TTC549 (cell line): ENCODE data around the gene MKNK2.

ENCODE experiments used
- FAIRE-seq: peaks from 2 replicates; lab custom pipeline; 2012; peaks lifted over from hg19 to GRCh38; lab: Jason Lieb, UNC

MKNK2 gene

GRCh38 chr19:2057484-2058469, 6.7 kb upstream of the MKNK2 start:
- FAIRE-seq, result no peak

DNA sequence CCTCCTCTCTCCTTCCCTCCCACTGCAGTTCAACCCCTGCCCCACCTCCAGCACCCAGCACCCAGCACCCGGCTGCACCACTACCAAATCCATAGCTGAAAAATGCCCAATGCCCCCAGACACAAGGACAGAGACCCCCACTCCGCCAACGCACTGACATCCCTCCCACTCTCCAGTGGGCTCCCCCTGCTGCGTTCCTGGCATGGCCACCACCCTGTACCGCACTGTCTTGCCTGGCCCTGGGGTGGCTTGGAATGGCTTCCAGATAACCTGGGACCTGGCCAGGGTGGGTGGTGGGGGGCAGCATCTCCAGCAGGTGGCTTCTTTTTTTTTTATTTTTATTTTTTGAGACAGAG, 5.8 kb upstream of the MKNK2 start:
- no peak for FAIRE-seq

- FAIRE-seq, result no peak
Observed at GRCh38 chr19:2055931-2056836, 5.1 kb upstream of the MKNK2 start.

DNA sequence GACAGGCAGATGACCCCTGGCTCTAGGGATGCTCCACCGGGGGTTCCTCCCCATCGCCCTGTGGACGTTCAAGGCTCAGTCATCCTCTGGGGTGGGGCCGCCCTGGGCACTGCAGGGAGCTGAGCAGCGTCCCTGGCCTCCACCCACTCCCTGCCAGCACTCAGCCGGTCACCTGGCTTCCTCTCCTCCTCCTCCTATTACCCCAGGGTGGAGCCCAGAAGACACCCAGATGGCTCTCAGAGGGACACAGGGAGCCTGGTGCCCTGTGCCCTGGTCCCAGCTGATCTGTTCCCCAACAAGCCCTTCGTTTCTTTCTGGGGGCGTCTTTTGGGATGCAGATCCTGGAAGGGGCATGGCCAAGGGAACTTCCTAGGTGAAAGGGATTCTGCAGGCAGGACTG, 3.7 kb upstream of the MKNK2 start:
- no peak for FAIRE-seq

GRCh38 chr19:2053601-2054389, 2.8 kb upstream of the MKNK2 start:
- no peak for FAIRE-seq

DNA sequence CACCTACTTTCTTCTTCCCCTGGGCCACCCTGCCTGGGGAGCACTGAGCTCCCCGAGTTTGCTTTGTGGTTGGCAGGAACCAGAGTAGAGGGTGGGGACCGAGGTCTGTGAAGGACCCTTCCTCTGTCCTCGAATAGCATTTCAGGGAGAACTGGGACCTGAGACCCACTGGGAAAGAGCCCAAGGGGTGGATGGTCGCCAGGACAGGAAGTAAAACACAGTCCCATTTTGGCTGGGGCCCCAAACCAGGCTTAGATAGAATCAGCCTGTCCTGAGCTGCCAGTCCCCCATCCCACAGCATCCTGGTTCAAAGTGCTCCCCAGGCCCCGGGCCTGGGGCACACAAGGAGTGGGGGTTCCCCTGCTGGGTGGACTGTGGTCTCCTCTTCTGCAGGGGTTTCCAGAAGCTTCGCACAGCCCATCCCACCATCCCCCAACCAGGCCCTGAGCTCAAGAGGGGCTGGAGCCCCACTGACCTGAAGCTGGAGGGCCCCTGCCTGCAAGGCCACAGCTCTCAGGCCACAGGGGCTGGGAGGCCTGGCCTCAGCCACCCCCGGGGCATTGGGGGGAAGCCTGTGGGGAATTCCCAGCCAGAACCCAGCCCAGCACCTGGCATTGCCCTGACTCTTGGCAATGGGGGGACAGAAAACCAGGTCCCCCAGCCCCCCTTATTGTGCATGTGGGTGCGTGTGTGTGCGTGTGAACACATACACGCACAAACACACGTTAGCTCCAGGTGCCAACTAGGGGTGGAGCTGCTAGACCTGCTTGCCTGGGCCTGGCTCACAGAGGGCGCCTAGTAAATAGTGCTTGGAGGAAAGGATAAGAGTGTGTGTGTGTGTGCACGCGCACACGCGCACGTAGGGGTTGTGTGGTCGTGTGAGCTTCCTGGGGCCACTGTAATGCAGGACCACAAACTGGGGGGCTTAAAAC, 995 bp upstream of the MKNK2 start:
- FAIRE-seq, result no peak

DNA sequence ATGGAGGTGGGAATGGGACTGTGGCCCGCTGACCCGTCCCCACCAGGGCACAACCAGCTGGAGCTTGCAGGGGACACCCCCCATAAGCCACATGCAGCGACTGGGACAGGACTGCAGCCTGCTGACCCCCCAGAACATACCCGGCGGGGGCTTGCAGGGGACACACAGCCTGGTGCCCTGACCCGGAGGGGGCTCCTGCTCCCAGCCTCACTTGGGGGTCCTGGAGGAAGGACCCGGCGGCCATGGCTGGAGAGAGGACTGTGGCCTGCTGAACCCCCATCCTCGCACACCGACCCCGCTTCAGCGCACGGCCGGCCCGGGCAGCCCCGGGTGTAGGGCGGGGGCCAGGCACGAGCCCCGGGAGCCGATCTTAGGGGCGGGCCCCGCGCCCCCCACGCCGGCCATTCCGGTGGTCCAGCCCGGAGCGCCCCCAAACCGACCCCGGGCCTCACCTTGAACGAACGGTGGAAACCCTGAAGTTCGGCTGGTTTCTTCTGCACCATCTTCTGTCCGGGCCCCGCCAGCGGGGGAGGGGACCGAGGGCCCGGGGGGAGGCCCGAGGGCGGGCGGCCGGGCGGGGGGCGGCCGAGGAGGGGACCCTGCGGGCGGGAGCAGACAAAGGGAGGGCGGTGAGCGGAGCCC, 574 bp downstream of the MKNK2 start:
- FAIRE-seq, result no peak

GRCh38 chr19:2049741-2050348, 1.2 kb downstream of the MKNK2 start:
- no peak for FAIRE-seq

DNA sequence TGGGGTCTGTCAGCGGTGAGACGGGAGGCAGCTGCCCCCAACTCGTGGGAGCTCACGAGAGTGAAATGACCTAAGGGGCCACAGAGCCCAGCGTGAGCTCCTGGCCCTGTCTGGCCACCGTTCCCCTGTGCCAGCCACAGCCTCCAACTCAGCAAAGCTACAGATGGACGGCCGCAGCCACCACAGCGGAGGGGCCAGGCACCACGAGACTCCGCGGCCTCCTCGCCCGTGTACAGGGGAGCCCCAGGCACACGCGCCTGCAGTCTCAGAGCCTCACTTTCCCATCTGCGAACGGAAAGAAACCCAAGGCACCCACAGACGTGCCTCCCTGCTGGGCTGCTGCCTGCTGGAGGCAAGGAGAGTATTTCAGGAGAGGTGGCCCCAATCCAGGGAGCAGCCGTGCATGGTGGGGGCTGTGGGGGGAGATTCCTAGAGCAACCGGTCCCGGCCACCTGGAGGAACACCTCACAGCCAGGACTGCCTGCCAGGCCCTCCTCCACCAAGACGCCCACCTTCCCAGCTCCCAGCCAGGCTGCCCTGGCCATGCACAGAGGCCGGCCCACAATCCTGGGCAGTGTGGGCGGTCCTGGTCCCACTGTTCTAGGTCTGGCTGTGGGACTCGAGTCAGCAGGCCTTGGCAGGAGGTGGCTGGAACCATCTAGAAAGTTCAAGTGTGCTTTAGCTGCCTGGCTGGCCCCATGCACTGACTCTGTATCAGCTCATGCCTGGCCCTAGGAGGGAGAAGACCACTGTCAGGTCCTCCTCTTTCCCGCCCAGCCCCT, 1.9 kb downstream of the MKNK2 start:
- no peak for FAIRE-seq

DNA sequence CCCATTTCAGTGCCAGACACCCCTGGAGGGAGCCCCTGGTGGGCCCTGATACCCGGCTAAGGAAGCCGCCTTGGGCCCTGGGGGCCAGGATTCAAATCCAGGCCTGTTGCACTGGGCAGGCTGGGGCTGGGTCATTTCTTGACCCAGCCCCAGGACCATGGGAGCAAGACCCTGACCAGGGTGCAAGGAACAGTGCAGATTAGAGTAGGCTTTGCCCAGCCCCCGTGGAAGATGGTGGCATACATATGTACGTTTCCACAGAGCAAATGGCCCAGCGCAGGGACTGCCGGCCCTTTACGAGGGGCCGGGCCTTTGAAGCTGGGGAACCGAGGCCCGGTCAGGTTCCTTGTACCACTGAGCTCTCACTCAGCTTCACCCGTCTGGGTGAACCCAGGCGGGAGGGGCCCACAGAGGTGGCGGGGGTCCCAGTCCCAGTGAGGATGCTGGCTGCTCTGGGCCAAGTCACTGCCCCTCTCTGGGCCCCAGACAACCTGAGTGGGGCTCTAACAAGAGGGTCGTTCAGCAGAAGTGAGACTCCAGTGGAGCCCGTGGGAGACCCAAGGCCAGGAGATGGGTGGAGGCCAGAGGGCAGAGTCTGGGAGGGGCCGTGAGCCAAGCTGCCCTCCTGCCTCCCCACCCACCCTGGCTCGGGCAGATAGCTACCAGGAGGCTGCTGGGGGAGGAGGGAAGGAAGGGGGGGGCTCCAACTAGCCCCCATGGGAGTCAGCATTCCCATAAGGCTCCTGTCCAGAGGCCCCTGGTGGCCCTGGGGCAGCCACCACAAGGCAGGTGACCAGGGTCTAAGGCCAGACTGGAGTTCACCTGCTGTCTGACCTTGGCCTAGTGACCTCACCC, 2.7 kb downstream of the MKNK2 start:
- no peak for FAIRE-seq

GRCh38 chr19:2047449-2048103, 3.5 kb downstream of the MKNK2 start:
- no peak for FAIRE-seq

GRCh38 chr19:2047076-2047448, 4.0 kb downstream of the MKNK2 start:
- no peak for FAIRE-seq

DNA sequence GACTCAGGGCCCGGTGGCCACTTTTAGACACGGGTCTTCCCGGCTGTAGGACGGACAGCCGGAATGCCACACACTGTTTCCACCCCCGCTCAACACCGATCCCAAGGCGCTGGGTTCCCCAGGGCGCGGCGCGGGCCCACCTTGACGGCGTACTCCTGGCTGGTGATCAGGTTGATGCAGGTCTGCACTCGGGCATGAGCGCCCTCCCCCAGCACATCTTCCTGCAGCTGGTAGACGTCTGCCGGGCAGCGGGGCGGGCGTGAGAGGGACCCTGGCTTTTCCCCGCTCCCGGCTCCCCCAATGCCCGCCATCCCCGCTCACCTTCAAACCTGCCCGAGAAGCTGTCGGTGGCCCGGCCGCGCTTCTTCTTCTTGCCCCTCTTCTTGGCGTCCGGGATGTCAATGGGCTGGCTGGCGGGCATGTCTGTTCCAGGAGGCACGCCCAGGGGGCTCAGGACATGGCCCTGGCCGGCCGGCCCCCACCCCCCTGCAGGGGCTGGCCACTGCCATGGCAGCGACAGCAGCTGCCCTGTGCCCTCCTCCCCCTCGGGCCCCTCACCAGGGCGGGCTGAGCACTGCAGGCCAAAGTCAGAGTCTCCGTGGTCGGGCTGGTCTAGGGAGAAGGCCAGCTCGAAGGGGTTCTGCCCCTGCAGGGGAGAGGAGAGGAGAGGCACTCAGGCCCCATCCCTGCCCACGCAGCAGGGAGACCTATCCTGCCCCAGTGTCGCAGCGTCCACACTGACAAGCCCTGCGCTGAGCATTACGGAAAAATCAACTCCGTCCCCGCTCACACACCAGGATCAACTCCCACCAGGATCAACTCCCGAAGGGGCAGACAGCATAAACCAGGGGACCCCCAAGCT, 4.8 kb downstream of the MKNK2 start:
- no peak for FAIRE-seq

GRCh38 chr19:2045501-2046045, 5.5 kb downstream of the MKNK2 start:
- no peak for FAIRE-seq

- no peak for FAIRE-seq
Observed at GRCh38 chr19:2044709-2045500, 6.1 kb downstream of the MKNK2 start.
